ENCODE data around the gene NXPH4. TPM values are rescaled to one million over a fixed set of nuclear protein-coding genes. Genes with fewer than 3 reads are reported as not detected.
A peak's percentile ranks its signal among the peaks of the same experiment; 100 is the strongest.

The NXPH4 gene
- total RNA-seq, 1 donor from 2014 or later, result not detected

- H3K27ac Mint-ChIP-seq (ENCODE audit: unreplicated experiment), result no peak overlapping the region
- H3K4me3 Mint-ChIP-seq (ENCODE audit: unreplicated experiment), result no peak overlapping the region
- peaks cover 36% of the 10 kb centered on the region for H3K27me3 Mint-ChIP-seq (ENCODE audit: unreplicated experiment)
- no peaks in the 10 kb centered on the region for H3K9me3 Mint-ChIP-seq (ENCODE audit: unreplicated experiment)
- no peak for TF ChIP-seq CTCF (IDR thresholded peaks at IDR 0.05; ENCODE audit: unreplicated experiment)
- no peak for DNase-seq (ENCODE audit: low spot score)
- peaks cover 19% of the 10 kb centered on the region for H3K4me1 Mint-ChIP-seq (ENCODE audit: unreplicated experiment)
- peaks cover 4% of the 10 kb centered on the region for H3K36me3 Mint-ChIP-seq (ENCODE audit: low read depth, unreplicated experiment)
Observed at GRCh38 chr12:57224278-57224972, 7.8 kb downstream of the NXPH4 start.

- Mint-ChIP-seq H3K4me3 (ENCODE audit: unreplicated experiment) (no peak overlapping the region), H3K27ac (ENCODE audit: unreplicated experiment) (no peak overlapping the region), H3K36me3 (ENCODE audit: low read depth, unreplicated experiment) (peaks cover 4% of the 10 kb centered on the region), H3K27me3 (ENCODE audit: unreplicated experiment) (peaks cover 32% of the 10 kb centered on the region), H3K9me3 (ENCODE audit: unreplicated experiment) (no peaks in the 10 kb centered on the region), H3K4me1 (ENCODE audit: unreplicated experiment) (peaks cover 22% of the 10 kb centered on the region)
- TF ChIP-seq CTCF (IDR thresholded peaks at IDR 0.05; ENCODE audit: unreplicated experiment), result peak; percentile 87
- DNase-seq (ENCODE audit: low spot score), result peak; percentile 80
Observed at GRCh38 chr12:57224973-57225679, 8.5 kb downstream of the NXPH4 start.

- Mint-ChIP-seq H3K36me3 (ENCODE audit: low read depth, unreplicated experiment) (peaks cover 1% of the 10 kb centered on the region), H3K9me3 (ENCODE audit: unreplicated experiment) (no peaks in the 10 kb centered on the region), H3K4me1 (ENCODE audit: unreplicated experiment) (peaks cover 29% of the 10 kb centered on the region), H3K27ac (ENCODE audit: unreplicated experiment) (no peak overlapping the region), H3K4me3 (ENCODE audit: unreplicated experiment) (no peak overlapping the region), H3K27me3 (ENCODE audit: unreplicated experiment) (peaks cover 34% of the 10 kb centered on the region)
- no peak for DNase-seq (ENCODE audit: low spot score)
- TF ChIP-seq CTCF (IDR thresholded peaks at IDR 0.05; ENCODE audit: unreplicated experiment), result no peak
Observed at GRCh38 chr12:57225680-57226210, 9.2 kb downstream of the NXPH4 start.

GRCh38 chr12:57226588-57227314, 10.2 kb downstream of the NXPH4 start:
- peaks cover 33% of the 10 kb centered on the region for H3K27me3 Mint-ChIP-seq (ENCODE audit: unreplicated experiment)
- no peak for TF ChIP-seq CTCF (IDR thresholded peaks at IDR 0.05; ENCODE audit: unreplicated experiment)
- H3K4me1 Mint-ChIP-seq (ENCODE audit: unreplicated experiment), result peaks cover 30% of the 10 kb centered on the region
- DNase-seq (ENCODE audit: low spot score), result no peak
- H3K36me3 Mint-ChIP-seq (ENCODE audit: low read depth, unreplicated experiment), result no peaks in the 10 kb centered on the region
- peak overlapping the region; percentile 42 for H3K27ac Mint-ChIP-seq (ENCODE audit: unreplicated experiment)
- peak overlapping the region; percentile 70 for H3K4me3 Mint-ChIP-seq (ENCODE audit: unreplicated experiment)
- no peaks in the 10 kb centered on the region for H3K9me3 Mint-ChIP-seq (ENCODE audit: unreplicated experiment)

Measured in endothelial cell (in vitro differentiated cells).